Activated CD8-positive, alpha-beta memory T cell treated with anti-CD3 and anti-CD28 coated beads, Interleukin-2, amount 50 U/mL, for 48 hours (primary cell): Measurements from ENCODE around the gene CEP57.
"Not testable (repeated sequence)": the region's sequence is repeated elsewhere in the genome, so short reads cannot be mapped to it uniquely, and the experiment has no call there.

Experiments used
- DNase-seq: peaks from one replicate; pipeline ENCODE4 v3.0.0-alpha.2; 2020

Gene CEP57

GRCh38 chr11:95799546-95799945, 9.2 kb downstream of the CEP57 start:
- no peak for DNase-seq

GRCh38 chr11:95800438-95800837, 10.1 kb downstream of the CEP57 start:
- no peak for DNase-seq

- no peak for DNase-seq
Observed at GRCh38 chr11:95802806-95803205, 12.5 kb downstream of the CEP57 start.

GRCh38 chr11:95803973-95804372, 13.7 kb downstream of the CEP57 start:
- no peak for DNase-seq

- DNase-seq = no peak
Observed at GRCh38 chr11:95805869-95806268, 15.6 kb downstream of the CEP57 start.

- DNase-seq = not testable (repeated sequence)
Observed at GRCh38 chr11:95806464-95806863, 16.2 kb downstream of the CEP57 start.

GRCh38 chr11:95811052-95811451, 20.8 kb downstream of the CEP57 start:
- DNase-seq = not testable (repeated sequence)

- DNase-seq = no peak
Observed at GRCh38 chr11:95816037-95816436, 25.7 kb downstream of the CEP57 start.

GRCh38 chr11:95821640-95822039, 31.3 kb downstream of the CEP57 start:
- DNase-seq = no peak

- no peak for DNase-seq
Observed at GRCh38 chr11:95827696-95828095, 37.4 kb downstream of the CEP57 start.

GRCh38 chr11:95829580-95830259, 39.4 kb downstream of the CEP57 start:
- no peak for DNase-seq

GRCh38 chr11:95831198-95831883, 41.0 kb downstream of the CEP57 start:
- DNase-seq = no peak

GRCh38 chr11:95832763-95833162, 42.5 kb downstream of the CEP57 start:
- DNase-seq = no peak

- no peak for DNase-seq
Observed at GRCh38 chr11:95833378-95833777, 43.1 kb downstream of the CEP57 start.

GRCh38 chr11:95835351-95835750, 45.1 kb downstream of the CEP57 start:
- no peak for DNase-seq

- DNase-seq = no peak
Observed at GRCh38 chr11:95835768-95836488, 45.6 kb downstream of the CEP57 start.

- no peak for DNase-seq
Observed at GRCh38 chr11:95845167-95845566, 54.9 kb downstream of the CEP57 start.

GRCh38 chr11:95849087-95849825, 59.0 kb downstream of the CEP57 start:
- DNase-seq = no peak

GRCh38 chr11:95850137-95850536, 59.8 kb downstream of the CEP57 start:
- DNase-seq = no peak

GRCh38 chr11:95853138-95853537, 62.8 kb downstream of the CEP57 start:
- no peak for DNase-seq

- no peak for DNase-seq
Observed at GRCh38 chr11:95853862-95854261, 63.6 kb downstream of the CEP57 start.

- not testable (repeated sequence) for DNase-seq
Observed at GRCh38 chr11:95854362-95854761, 64.1 kb downstream of the CEP57 start.

GRCh38 chr11:95860024-95860423, 69.7 kb downstream of the CEP57 start:
- DNase-seq = not testable (repeated sequence)
